ENCODE data around the gene CAPZB.

- no peak for TF ChIP-seq GATA2 (IDR thresholded peaks at IDR 0.05; ENCODE audit: low read depth, low read length)
- no peak for TF ChIP-seq GATA3 (IDR thresholded peaks at IDR 0.05; ENCODE audit: low read depth, low read length)
Observed at GRCh38 chr1:19525607-19526545, 40.5 kb upstream of the CAPZB start.
